Sigmoid colon (tissue), 4 donors: ENCODE measurements around the gene MLN.

Experiments
- CTCF ChIP-seq, 4 experiments: fragments of 450-650 bp in 3 of 4; fragments of 200-600 bp in 1 of 4; IDR thresholded peaks; one replicate each; pipeline ENCODE4 v1.5.1; 2016 to 2019; ENCODE audit warnings: antibody characterized with exemption in 4 of 4, mild to moderate bottlenecking in 3 of 4, moderate library complexity in 2 of 4
- EP300 ChIP-seq, 4 donors: sonication (generic); formaldehyde crosslinking; IDR thresholded peaks; one replicate each; pipeline ENCODE4 v1.6.1; 2017; ENCODE audit warnings: antibody characterized with exemption in 4 of 4
- POLR2A ChIP-seq, 2 donors: fragments of 450-650 bp; IDR thresholded peaks; one replicate each; pipeline ENCODE4 v1.6.1; 2016; ENCODE audit warnings: antibody characterized with exemption in 2 of 2, mild to moderate bottlenecking in 2 of 2, moderate library complexity in 2 of 2
- POLR2AphosphoS5 ChIP-seq, 4 donors: sonication (generic); formaldehyde crosslinking; IDR thresholded peaks; one replicate each; pipeline ENCODE4 v1.6.1; 2017; ENCODE audit warnings: antibody characterized with exemption in 4 of 4

- peak in 2 of 4 donors; percentile 23 to 53 for TF ChIP-seq POLR2AphosphoS5 (IDR thresholded peaks at IDR 0.05)
- TF ChIP-seq CTCF (IDR thresholded peaks at IDR 0.05), result no peak
- TF ChIP-seq POLR2A (IDR thresholded peaks at IDR 0.05), result no peak
- peak; percentile 26 to 94 (median 72) for TF ChIP-seq EP300 (IDR thresholded peaks at IDR 0.05)
Observed at GRCh38 chr6:33745548-33745947, 58.3 kb downstream of the MLN start.
